BJ (cell line): ENCODE measurements around the gene ARHGAP4. TPM values are rescaled to one million over a fixed set of nuclear protein-coding genes. Genes with fewer than 3 reads are reported as not detected.

Experiments used
- CTCF ChIA-PET: fragments of 350-600 bp; formaldehyde crosslinking; extraction: SDS; loops from one replicate; lab custom pipeline; 2021; ENCODE audit warnings: antibody characterized with exemption, inconsistent platforms; lab: Yijun Ruan, JAX
- POLR2A ChIA-PET: fragments of 300-600 bp; sonication (Branson Sonifier 250); formaldehyde crosslinking; extraction: SDS; loops from one replicate; lab custom pipeline; 2021; ENCODE audit warnings: antibody characterized with exemption; lab: Charles Lee
- DNase-seq: peaks from one replicate; pipeline ENCODE4 v3.0.0-alpha.2; 2011; ENCODE audit warnings: low read depth
- H3K27me3 ChIP-seq: 2 replicates; pipeline ENCODE4 v1.6.0; 2011; ENCODE audit warnings: low read length; ENCODE audit not compliant: control insufficient read depth, insufficient read depth
- H3K36me3 ChIP-seq: 2 replicates; pipeline ENCODE4 v1.5.1; 2011; ENCODE audit warnings: low read length; ENCODE audit not compliant: control insufficient read depth, insufficient read depth
- H3K4me3 ChIP-seq: 2 replicates; pipeline ENCODE4 v1.5.1; 2011; ENCODE audit warnings: low read depth, mild to moderate bottlenecking, control low read depth, low read length
- polyA plus RNA-seq: library from polyadenylated mRNA; depleted of rRNA; stranded (reverse); fragments of >200 nt; gene quantifications from 2 replicates; pipeline ENCODE4 v1.2.3, GENCODE V29; 2011
- TF ChIP-seq, protein P1 (sequence below): IDR thresholded peaks from 2 replicates; pipeline ENCODE4 v1.5.1; 2011; ENCODE audit warnings: low read depth, mild to moderate bottlenecking, control low read depth, inconsistent platforms, low read length, moderate library complexity; ENCODE audit not compliant: insufficient read depth

ARHGAP4 gene
- polyA plus RNA-seq, 1 experiment, result 0.82 TPM

DNA sequence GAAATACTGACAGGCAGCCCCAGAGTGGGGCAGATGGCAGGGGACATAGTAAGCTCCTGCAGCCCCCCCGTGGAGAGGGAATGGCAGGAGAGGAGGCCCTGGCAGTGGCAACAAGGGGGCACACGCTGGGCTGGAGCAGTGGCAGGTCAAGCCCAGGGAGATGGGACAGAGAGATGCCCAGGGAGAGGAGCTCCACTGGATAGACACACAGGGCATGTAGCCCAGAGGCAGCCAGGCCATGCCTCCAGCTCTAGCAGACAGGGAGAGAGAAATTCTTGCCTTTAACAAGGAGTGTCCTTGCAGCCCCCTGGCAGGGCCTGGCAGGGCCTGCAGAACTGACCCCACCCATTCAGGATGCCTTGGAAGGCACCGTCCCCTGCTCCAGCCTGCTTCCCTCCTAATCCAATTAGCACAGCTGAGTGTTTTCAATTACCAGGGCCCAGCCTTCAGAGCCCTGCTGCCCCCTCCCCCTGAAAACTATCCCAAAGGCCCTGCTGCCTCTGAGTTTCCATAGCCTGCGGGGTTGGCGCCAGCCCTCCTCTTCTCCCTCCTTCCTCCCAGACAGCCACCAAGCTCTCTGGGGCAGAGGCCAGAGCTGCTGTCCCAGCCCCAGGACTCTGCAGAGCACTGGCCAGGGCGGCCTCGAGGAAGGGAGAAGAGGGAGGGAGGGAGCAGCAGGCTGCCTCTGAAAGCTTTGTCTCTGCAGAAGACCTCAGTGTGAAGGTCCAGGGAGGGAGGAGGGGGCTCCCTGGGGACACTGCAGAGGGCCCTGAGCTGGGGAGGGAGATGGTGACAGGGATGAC lies 52.6 kb downstream of the ARHGAP4 start:
- POLR2A ChIA-PET, result no interaction called here
- no peak overlapping the region for H3K4me3 ChIP-seq

DNA sequence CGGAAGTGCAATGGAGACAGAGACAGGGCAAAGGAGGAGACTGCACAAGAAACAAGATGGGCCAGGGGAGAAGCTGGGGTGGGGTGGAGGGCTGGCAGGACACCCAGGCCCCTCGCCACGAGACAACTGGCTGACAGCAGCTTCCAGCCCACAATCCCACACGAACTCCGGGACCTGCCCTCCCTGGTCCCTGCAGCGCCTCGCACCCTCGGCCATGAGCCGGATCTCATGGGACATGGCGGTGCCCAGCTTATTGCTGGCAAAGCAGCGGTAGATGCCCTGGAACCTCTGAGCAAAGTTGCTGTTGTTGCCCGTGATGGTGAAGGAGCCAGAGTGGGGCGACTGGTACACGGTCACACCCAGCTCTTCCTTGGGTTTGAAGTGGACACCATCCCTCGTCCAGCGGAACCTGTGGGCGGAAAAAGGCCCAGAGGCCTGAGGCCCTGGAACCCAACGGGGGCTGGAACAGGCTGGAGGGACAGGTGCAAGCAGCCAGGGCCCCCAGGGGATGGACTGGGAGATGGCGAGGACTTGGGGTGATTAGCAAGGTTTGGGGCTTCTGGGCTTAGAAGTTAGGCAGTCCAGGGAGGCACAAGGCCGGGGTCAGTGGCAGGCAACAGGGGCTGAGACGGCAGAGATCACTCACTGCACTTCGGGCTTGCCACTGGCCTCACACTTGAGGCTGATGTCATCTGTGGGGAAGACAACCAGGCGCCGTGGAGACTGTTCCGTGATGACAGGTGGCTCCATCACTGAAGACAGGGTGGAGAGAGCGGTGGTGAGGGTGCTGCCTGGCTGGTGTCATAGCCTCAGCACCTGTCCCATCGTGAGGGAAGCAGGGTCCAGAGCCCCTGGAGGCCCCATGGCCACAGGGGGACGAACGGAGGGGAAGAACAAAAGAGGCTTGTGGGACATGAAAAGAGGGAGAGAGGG lies 53.9 kb downstream of the ARHGAP4 start:
- Histone ChIP-seq H3K4me3 (no peak overlapping the region), H3K27me3 (no peaks in the 10 kb centered on the region), H3K36me3 (peaks cover 8% of the 10 kb centered on the region)
- no peak for DNase-seq
- TF ChIP-seq, protein P1, sequence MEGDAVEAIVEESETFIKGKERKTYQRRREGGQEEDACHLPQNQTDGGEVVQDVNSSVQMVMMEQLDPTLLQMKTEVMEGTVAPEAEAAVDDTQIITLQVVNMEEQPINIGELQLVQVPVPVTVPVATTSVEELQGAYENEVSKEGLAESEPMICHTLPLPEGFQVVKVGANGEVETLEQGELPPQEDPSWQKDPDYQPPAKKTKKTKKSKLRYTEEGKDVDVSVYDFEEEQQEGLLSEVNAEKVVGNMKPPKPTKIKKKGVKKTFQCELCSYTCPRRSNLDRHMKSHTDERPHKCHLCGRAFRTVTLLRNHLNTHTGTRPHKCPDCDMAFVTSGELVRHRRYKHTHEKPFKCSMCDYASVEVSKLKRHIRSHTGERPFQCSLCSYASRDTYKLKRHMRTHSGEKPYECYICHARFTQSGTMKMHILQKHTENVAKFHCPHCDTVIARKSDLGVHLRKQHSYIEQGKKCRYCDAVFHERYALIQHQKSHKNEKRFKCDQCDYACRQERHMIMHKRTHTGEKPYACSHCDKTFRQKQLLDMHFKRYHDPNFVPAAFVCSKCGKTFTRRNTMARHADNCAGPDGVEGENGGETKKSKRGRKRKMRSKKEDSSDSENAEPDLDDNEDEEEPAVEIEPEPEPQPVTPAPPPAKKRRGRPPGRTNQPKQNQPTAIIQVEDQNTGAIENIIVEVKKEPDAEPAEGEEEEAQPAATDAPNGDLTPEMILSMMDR, result no peak
- CTCF ChIA-PET, result no interaction called here
- POLR2A ChIA-PET, result no interaction called here

More for the DNA sequence above, 52.6 kb downstream of the ARHGAP4 start:
- CTCF ChIA-PET, result no interaction called here
- DNase-seq, result no peak
- no peaks in the 10 kb centered on the region for H3K27me3 ChIP-seq
- TF ChIP-seq, protein P1, result no peak
- H3K36me3 ChIP-seq, result peaks cover 8% of the 10 kb centered on the region

DNA sequence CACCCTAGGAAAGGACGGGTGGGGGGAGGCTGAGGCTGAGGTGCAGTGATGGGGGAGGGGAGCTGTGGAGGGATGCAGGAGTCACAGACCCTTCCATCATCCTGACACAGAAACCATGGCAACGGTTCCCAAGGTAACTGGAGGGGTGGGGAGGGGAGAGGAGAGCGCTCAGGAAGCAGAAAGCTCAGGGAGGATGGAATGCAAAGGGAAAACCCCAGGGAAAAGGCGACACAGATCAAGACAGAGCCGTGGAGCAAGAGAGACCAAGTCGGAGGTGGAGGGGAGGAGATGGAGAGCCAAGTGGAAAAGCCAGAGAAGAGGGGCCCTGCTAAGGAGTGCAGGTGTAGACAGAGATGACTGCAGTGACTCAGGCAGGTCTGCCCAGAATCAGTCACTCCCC lies 54.6 kb downstream of the ARHGAP4 start:
- no peak for DNase-seq
- Histone ChIP-seq H3K27me3 (no peaks in the 10 kb centered on the region), H3K36me3 (peaks cover 8% of the 10 kb centered on the region), H3K4me3 (no peak overlapping the region)
- ChIA-PET CTCF (no interaction called here), POLR2A (no interaction called here)
- TF ChIP-seq, protein P1, result no peak

DNA sequence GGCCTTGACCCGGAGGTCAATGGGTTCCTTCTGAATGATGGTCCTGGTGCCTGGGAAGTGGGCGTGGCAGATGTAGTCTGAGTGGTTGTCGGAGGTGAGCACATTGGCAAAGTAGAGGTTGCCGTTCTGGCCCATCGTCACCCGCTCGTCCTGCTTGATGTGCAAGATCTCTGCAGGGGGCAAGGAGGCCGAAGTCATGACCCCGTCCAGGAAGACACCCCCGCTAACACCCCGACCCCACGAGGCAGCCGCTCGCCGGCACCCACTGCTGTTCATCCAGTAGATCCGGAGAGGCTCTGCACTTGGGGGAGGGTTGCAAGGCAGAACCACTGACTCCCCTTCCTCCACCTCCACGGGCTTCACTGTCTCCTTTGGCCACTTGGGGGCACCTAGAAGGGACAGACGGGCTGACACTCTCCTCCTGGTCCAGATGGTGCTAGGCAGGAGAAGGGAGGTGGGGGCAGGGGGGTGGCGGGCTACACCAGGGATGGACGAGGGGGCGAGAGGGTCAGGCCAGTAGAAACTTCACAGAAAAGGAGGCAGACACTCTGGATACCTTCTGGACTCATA lies 55.2 kb downstream of the ARHGAP4 start:
- no peaks in the 10 kb centered on the region for H3K27me3 ChIP-seq
- CTCF ChIA-PET, result no interaction called here
- TF ChIP-seq, protein P1, result no peak
- DNase-seq, result no peak
- peaks cover 8% of the 10 kb centered on the region for H3K36me3 ChIP-seq
- H3K4me3 ChIP-seq, result no peak overlapping the region
- POLR2A ChIA-PET, result interaction anchor here (0.6 kb wide), 1 partner anchor 74 kb away, joined by 6 read pairs; no protein-coding TSS in a partner anchor
